Fibroblast of lung (primary cell): ENCODE measurements around the gene GTF2F2. TPM values are rescaled to one million over a fixed set of nuclear protein-coding genes. Genes with fewer than 3 reads are reported as not detected.

Source experiments
- DNase-seq, 2 donors: peaks; one replicate each; pipeline versions ENCODE4 v3.0.0 to v3.0.0-alpha.2; 2010; ENCODE audit warnings: low read depth in 2 of 2
- H2AFZ ChIP-seq: 2 replicates; pipeline ENCODE4 v1.5.1; 2012; ENCODE audit warnings: low read length, control low read depth, inconsistent platforms
- H3K27ac ChIP-seq: 2 replicates; pipeline ENCODE4 v1.5.1; 2011; ENCODE audit warnings: low read length, control low read depth; ENCODE audit not compliant: insufficient read depth
- H3K27me3 ChIP-seq: 2 replicates; pipeline ENCODE4 v1.5.1; 2011; ENCODE audit warnings: mild to moderate bottlenecking, low read length; ENCODE audit not compliant: control insufficient read depth, insufficient read depth
- H3K36me3 ChIP-seq: 2 replicates; pipeline ENCODE4 v1.5.1; 2011; ENCODE audit warnings: low read length; ENCODE audit not compliant: control insufficient read depth, insufficient read depth
- H3K4me1 ChIP-seq: 2 replicates; pipeline ENCODE4 v1.5.1; 2011; ENCODE audit warnings: low read length; ENCODE audit not compliant: control insufficient read depth, insufficient read depth; ENCODE audit errors: extremely low read depth
- H3K4me2 ChIP-seq: 2 replicates; pipeline ENCODE4 v1.5.1; 2011; ENCODE audit warnings: low read length, control low read depth; ENCODE audit not compliant: insufficient read depth; ENCODE audit errors: extremely low read depth
- H3K4me3 ChIP-seq, 4 experiments: fragments of 200-600 bp in 1 of 4; sonication (generic) in 1 of 4; replicated peaks in 1 of 4; 2 replicates each; pipeline ENCODE4 v1.5.1; 2011 to 2016; ENCODE audit warnings: low read length in 4 of 4, low read depth in 3 of 4, mild to moderate bottlenecking in 3 of 4, control low read depth in 2 of 4, inconsistent platforms in 1 of 4, mixed read lengths in 1 of 4; ENCODE audit not compliant: insufficient read depth in 1 of 4; ENCODE audit errors: control extremely low read depth in 1 of 4
- H3K79me2 ChIP-seq: 2 replicates; pipeline ENCODE4 v1.5.1; 2012; ENCODE audit warnings: mild to moderate bottlenecking, low read length, inconsistent platforms; ENCODE audit not compliant: control insufficient read depth, insufficient read depth
- H3K9ac ChIP-seq: 2 replicates; pipeline ENCODE4 v1.5.1; 2011; ENCODE audit warnings: mild to moderate bottlenecking, low read length, control low read depth; ENCODE audit not compliant: insufficient read depth
- H3K9me3 ChIP-seq: 2 replicates; pipeline ENCODE4 v1.5.1; 2012; ENCODE audit warnings: low read depth, low read length; ENCODE audit not compliant: control insufficient read depth, insufficient read depth
- H4K20me1 ChIP-seq: 2 replicates; pipeline ENCODE4 v1.5.1; 2011; ENCODE audit warnings: low read length; ENCODE audit not compliant: control insufficient read depth, insufficient read depth; ENCODE audit errors: extremely low read depth
- CTCF ChIP-seq, 2 donors: IDR thresholded peaks in 1 of 2; conservative IDR thresholded peaks in 1 of 2; 1 replicate in 1 of 2; 2 replicates in 1 of 2; pipeline ENCODE4 v1.5.1; 2011 to 2012; ENCODE audit warnings: low read length in 2 of 2, control low read depth in 1 of 2, inconsistent platforms in 1 of 2, low read depth in 1 of 2, mild to moderate bottlenecking in 1 of 2
- EZH2 ChIP-seq: IDR thresholded peaks from 2 replicates; pipeline ENCODE4 v1.5.1; 2012; ENCODE audit warnings: low read length, control low read depth, mild to moderate bottlenecking; ENCODE audit errors: missing control alignments
- polyA plus RNA-seq, 2 donors: library from polyadenylated mRNA; depleted of rRNA in 1 of 2; stranded (reverse) in 1 of 2; unstranded in 1 of 2; fragments of >200 nt; gene quantifications; 2 replicates each; pipeline ENCODE4 v1.2.1, GENCODE V29; 2011 to 2012; ENCODE audit warnings: missing spikeins in 1 of 2
- total RNA-seq: library from RNA; depleted of rRNA; stranded (reverse); fragments of >200 nt; gene quantifications from 2 replicates; pipeline ENCODE4 v1.2.1, GENCODE V29; 2014

Gene GTF2F2
- total and polyA plus RNA-seq, 2 donors (not counting 1 experiment from before 2014, with no cell fraction given), result 23.4 to 31.7 TPM

- Histone ChIP-seq H3K27me3 (no peaks in the 10 kb centered on the region), H3K4me2 (peak overlapping the region; percentile 44), H3K9me3 (no peaks in the 10 kb centered on the region), H3K36me3 (peaks cover 1% of the 10 kb centered on the region), H3K79me2 (no peaks in the 10 kb centered on the region), H3K4me1 (peaks cover 14% of the 10 kb centered on the region), H3K27ac (peak overlapping the region; percentile 73), H3K9ac (no peak overlapping the region), H2AFZ (no peak overlapping the region), H4K20me1 (no peaks in the 10 kb centered on the region), H3K4me3 (no peak overlapping the region)
- DNase-seq, result peak; percentile 79 to 98
- TF ChIP-seq CTCF (conservative IDR thresholded peaks at IDR 0.05 in 1 of 2, IDR thresholded peaks at IDR 0.05 in 1 of 2; ENCODE audit: low read depth in 1 of 2, low read length in 2 of 2) (no peak), EZH2 (no peak)
These were observed 86.0 kb downstream of the GTF2F2 start for GRCh38 chr13:45206340-45206739.

- H2AFZ ChIP-seq, result no peak overlapping the region
- TF ChIP-seq CTCF (conservative IDR thresholded peaks at IDR 0.05 in 1 of 2, IDR thresholded peaks at IDR 0.05 in 1 of 2; ENCODE audit: low read depth in 1 of 2, low read length in 2 of 2), result no peak
- no peak overlapping the region for H3K4me3 ChIP-seq
- H4K20me1 ChIP-seq, result no peaks in the 10 kb centered on the region
- peak in 1 of 2 donors; percentile 34 for DNase-seq
- peaks cover 14% of the 10 kb centered on the region for H3K4me1 ChIP-seq
- H3K9ac ChIP-seq, result no peak overlapping the region
- no peaks in the 10 kb centered on the region for H3K27me3 ChIP-seq
- H3K36me3 ChIP-seq, result peaks cover 1% of the 10 kb centered on the region
- H3K9me3 ChIP-seq, result no peaks in the 10 kb centered on the region
- no peaks in the 10 kb centered on the region for H3K79me2 ChIP-seq
- H3K4me2 ChIP-seq, result no peak overlapping the region
- H3K27ac ChIP-seq, result peak overlapping the region; percentile 73
These were observed 87.0 kb downstream of the GTF2F2 start for GRCh38 chr13:45207319-45207718.

GRCh38 chr13:45208132-45208531 lies 87.8 kb downstream of the GTF2F2 start:
- peaks cover 14% of the 10 kb centered on the region for H3K4me1 ChIP-seq

More at GRCh38 chr13:45208132-45208531, 87.8 kb downstream of the GTF2F2 start:
- TF ChIP-seq EZH2, result no peak
- TF ChIP-seq CTCF (conservative IDR thresholded peaks at IDR 0.05 in 1 of 2, IDR thresholded peaks at IDR 0.05 in 1 of 2; ENCODE audit: low read depth in 1 of 2, low read length in 2 of 2), result no peak
- Histone ChIP-seq H2AFZ (no peak overlapping the region), H3K36me3 (peaks cover 1% of the 10 kb centered on the region), H3K4me3 (no peak overlapping the region), H3K4me2 (no peak overlapping the region), H3K9ac (no peak overlapping the region), H3K9me3 (no peaks in the 10 kb centered on the region), H3K27me3 (no peaks in the 10 kb centered on the region), H3K79me2 (no peaks in the 10 kb centered on the region), H3K27ac (no peak overlapping the region), H4K20me1 (no peaks in the 10 kb centered on the region)
- no peak for DNase-seq
